ENCODE results near the gene CTPS2. TPM values are rescaled to one million over a fixed set of nuclear protein-coding genes. Genes with fewer than 3 reads are reported as not detected.
"Not testable (repeated sequence)": the region's sequence is repeated elsewhere in the genome, so short reads cannot be mapped to it uniquely, and the experiment has no call there.

CTPS2 gene
- total RNA-seq, 4 donors from 2014 or later, result 8.7 to 24.9 (median 12.0) TPM

GRCh38 chrX:16617382-16617781 is 95.1 kb downstream of the CTPS2 start:
- no peak for DNase-seq (ENCODE audit: low spot score in 2 of 2)
- Histone ChIP-seq H3K36me3 (no peaks in the 10 kb centered on the region), H3K27me3 (no peaks in the 10 kb centered on the region), H3K9me3 (no peaks in the 10 kb centered on the region), H3K4me1 (no peaks in the 10 kb centered on the region), H3K4me3 (no peak overlapping the region), H3K27ac (no peak overlapping the region)
- TF ChIP-seq CTCF (IDR thresholded peaks at IDR 0.05) (no peak), EP300 (IDR thresholded peaks at IDR 0.05) (no peak), POLR2A (IDR thresholded peaks at IDR 0.05) (no peak), POLR2AphosphoS5 (IDR thresholded peaks at IDR 0.05) (no peak)
- WGBS, result 94% methylated on average over 1 of the region's 1 CpG

DNA sequence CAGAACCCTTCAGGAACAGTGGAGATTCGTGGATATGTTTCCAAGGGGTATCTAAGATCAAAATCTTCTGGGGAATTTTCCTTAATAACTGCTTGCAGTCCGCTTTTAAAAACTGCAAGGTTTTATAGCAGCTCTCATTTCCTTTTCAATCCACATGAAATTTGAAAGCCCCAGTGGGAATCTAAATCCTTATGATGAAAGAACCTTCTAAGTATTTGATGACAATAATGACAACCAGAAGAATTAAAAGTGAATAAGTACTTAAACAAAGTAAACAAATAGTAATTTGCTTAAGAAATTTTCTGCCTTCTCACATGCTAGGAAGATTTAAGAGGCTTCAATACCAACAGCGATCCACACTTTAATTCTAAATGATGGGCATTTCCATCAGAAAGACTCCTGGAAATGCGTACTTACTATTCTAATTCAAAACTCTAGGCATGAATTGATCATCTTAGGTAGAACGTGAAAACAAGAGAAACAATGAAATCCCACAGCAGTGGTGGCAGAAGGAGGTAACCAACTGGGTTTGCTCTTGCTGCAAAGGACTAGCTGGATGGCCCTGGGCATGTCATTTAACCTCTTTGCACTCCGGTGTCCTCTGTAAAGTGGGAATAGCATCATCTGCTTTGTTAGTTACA is 100.1 kb downstream of the CTPS2 start:
- H3K4me3 ChIP-seq, result no peak overlapping the region
- TF ChIP-seq CTCF (IDR thresholded peaks at IDR 0.05), result no peak
- TF ChIP-seq POLR2AphosphoS5 (IDR thresholded peaks at IDR 0.05), result no peak
- no peak for TF ChIP-seq POLR2A (IDR thresholded peaks at IDR 0.05)
- no peak for TF ChIP-seq EP300 (IDR thresholded peaks at IDR 0.05)
- H3K27ac ChIP-seq, result no peak overlapping the region
- 71% methylated on average over 6 of the region's 6 CpGs for WGBS
- no peaks in the 10 kb centered on the region for H3K36me3 ChIP-seq
- DNase-seq (ENCODE audit: low spot score in 2 of 2), result no peak
- H3K27me3 ChIP-seq, result no peaks in the 10 kb centered on the region
- no peaks in the 10 kb centered on the region for H3K4me1 ChIP-seq
- no peaks in the 10 kb centered on the region for H3K9me3 ChIP-seq

GRCh38 chrX:16610654-16611053 is 101.8 kb downstream of the CTPS2 start:
- DNase-seq (ENCODE audit: low spot score in 2 of 2); H3K9me3 ChIP-seq; H3K4me3 ChIP-seq; H3K4me1 ChIP-seq; H3K27me3 ChIP-seq; H3K27ac ChIP-seq; H3K36me3 ChIP-seq: not testable (repeated sequence)
- 90% methylated on average over 3 of the region's 3 CpGs for WGBS

DNA sequence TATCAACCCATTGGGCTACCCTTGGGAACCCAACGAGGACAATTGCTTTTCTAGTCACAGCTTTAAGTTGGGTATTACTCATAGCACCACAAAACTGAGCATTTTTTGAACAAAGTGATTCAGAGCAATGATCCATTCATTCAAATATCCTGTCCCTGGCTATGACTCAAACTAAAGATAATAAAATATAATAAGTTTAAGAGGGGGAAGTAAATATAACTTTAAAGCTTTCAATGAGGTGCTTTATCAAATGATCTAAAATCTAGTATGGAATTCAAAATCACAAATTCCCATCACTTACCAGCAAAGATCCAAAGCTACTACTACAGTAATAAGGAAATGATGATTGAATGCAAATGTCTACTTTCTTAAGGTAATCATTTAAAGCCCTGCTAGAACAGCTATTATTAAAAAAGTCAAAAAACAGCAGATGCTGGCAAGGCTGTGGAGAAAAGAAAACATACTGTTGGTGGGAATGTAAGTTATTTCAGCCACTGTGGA is 102.3 kb downstream of the CTPS2 start:
- no peak for TF ChIP-seq CTCF (IDR thresholded peaks at IDR 0.05)

DNA sequence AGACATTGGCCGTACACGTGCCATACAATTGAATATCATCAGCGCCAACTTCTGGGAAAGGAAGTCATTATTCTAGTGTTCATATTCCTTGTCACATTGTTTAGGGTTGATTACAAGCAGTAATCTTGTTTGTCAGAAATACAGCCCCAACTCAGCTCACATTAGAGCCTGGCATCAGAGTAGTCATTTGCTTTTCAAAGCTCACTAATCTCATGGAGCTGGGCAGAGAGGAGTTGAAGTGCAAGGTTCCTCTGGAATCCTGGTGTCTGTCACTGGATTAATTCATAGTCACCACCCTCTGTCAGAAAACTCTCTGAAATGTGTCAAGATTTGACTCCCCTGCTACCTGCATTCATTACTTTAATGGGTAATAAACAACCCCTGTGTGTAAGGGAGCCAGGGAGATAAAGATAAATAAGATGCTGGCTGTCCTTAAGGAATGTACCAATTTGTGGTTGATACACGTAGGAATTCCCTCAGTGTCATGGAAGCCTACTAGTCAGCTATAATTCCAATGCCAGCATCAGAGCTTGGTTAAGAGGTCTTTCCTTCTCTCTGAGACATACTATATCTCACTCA is 106.2 kb downstream of the CTPS2 start:
- WGBS, result 82% methylated on average over 4 of the region's 4 CpGs
- no peak for DNase-seq (ENCODE audit: low spot score in 2 of 2)
- H3K27ac ChIP-seq, result no peak overlapping the region
- no peaks in the 10 kb centered on the region for H3K9me3 ChIP-seq
- H3K4me3 ChIP-seq, result no peak overlapping the region
- no peaks in the 10 kb centered on the region for H3K27me3 ChIP-seq
- H3K4me1 ChIP-seq, result no peaks in the 10 kb centered on the region
- no peaks in the 10 kb centered on the region for H3K36me3 ChIP-seq
- TF ChIP-seq POLR2A (IDR thresholded peaks at IDR 0.05) (no peak), EP300 (IDR thresholded peaks at IDR 0.05) (no peak), POLR2AphosphoS5 (IDR thresholded peaks at IDR 0.05) (no peak), CTCF (IDR thresholded peaks at IDR 0.05) (no peak)

More for the DNA sequence above, 102.3 kb downstream of the CTPS2 start:
- Histone ChIP-seq H3K9me3 (no peaks in the 10 kb centered on the region), H3K4me1 (no peaks in the 10 kb centered on the region), H3K27ac (no peak overlapping the region), H3K36me3 (no peaks in the 10 kb centered on the region), H3K4me3 (no peak overlapping the region), H3K27me3 (no peaks in the 10 kb centered on the region)
- DNase-seq (ENCODE audit: low spot score in 2 of 2), result no peak
- WGBS, result 88% methylated on average over 1 of the region's 1 CpG
